ENCODE measurements around the gene ABI3. TPM values are rescaled to one million over a fixed set of nuclear protein-coding genes. Genes with fewer than 3 reads are reported as not detected.
A peak's percentile ranks its signal among the peaks of the same experiment; 100 is the strongest.

ABI3 gene
- total and polyA plus RNA-seq, 12 donors = 2.4 to 39.9 (median 15.1) TPM

GRCh38 chr17:49223517-49224197, 13.2 kb downstream of the ABI3 start:
- H3K27ac ChIP-seq = no peak overlapping the region
- intact Hi-C loops (cut with DNase I) = loop anchor here in 1 of 2 donors (5.0 kb wide), 1 partner anchor 41 kb away; no protein-coding TSS in a partner anchor
- DNase-seq = peak in 6 of 7 donors; percentile 46 to 77 (median 60)
- WGBS, 4 donors = 5 to 9% (median 7%) methylated on average over 13 to 31 of the region's 31 CpGs
- no peaks in the 10 kb centered on the region for H3K36me3 ChIP-seq (replicated peaks in 1 of 2)
- TF ChIP-seq POLR2A (IDR thresholded peaks at IDR 0.05) (no peak), CTCF (IDR thresholded peaks at IDR 0.05) (peak; percentile 60 to 76 (median 74))
- H3K9me3 ChIP-seq (replicated peaks in 1 of 3) = no peaks in the 10 kb centered on the region
- H3K27me3 ChIP-seq = peaks cover 26% of the 10 kb centered on the region
- no peak overlapping the region for H3K4me3 ChIP-seq
- H3K4me1 ChIP-seq (replicated peaks in 1 of 2) = peaks cover 0 to 13% of the 10 kb centered on the region in 2 donors

- H3K27me3 ChIP-seq = peaks cover 26% of the 10 kb centered on the region
- TF ChIP-seq CTCF (IDR thresholded peaks at IDR 0.05) (no peak), POLR2A (IDR thresholded peaks at IDR 0.05) (no peak)
Measured at GRCh38 chr17:49224198-49224996, 13.9 kb downstream of the ABI3 start.

GRCh38 chr17:49224997-49225337, 14.5 kb downstream of the ABI3 start:
- H3K4me1 ChIP-seq (replicated peaks in 1 of 2) = peaks cover 4 to 14% of the 10 kb centered on the region in 2 donors
- peaks cover 21% of the 10 kb centered on the region for H3K27me3 ChIP-seq
- no peak overlapping the region for H3K4me3 ChIP-seq

More at GRCh38 chr17:49224198-49224996, 13.9 kb downstream of the ABI3 start:
- intact Hi-C loops (cut with DNase I) = loop anchor here in 1 of 2 donors (5.0 kb wide), 1 partner anchor 42 kb away; no protein-coding TSS in a partner anchor
- no peaks in the 10 kb centered on the region for H3K36me3 ChIP-seq (replicated peaks in 1 of 2)
- peaks cover 0 to 13% of the 10 kb centered on the region in 2 donors for H3K4me1 ChIP-seq (replicated peaks in 1 of 2)
- H3K4me3 ChIP-seq = no peak overlapping the region
- H3K27ac ChIP-seq = no peak overlapping the region
- DNase-seq = no peak
- H3K9me3 ChIP-seq (replicated peaks in 1 of 3) = no peaks in the 10 kb centered on the region
- WGBS, 4 donors = 1 to 10% (median 2%) methylated on average over 38 to 95 of the region's 95 CpGs

More at GRCh38 chr17:49224997-49225337, 14.5 kb downstream of the ABI3 start:
- no peak overlapping the region for H3K27ac ChIP-seq
- H3K9me3 ChIP-seq (replicated peaks in 1 of 3) = no peaks in the 10 kb centered on the region
- DNase-seq = no peak
- no peak for TF ChIP-seq CTCF (IDR thresholded peaks at IDR 0.05)
- no peak for TF ChIP-seq POLR2A (IDR thresholded peaks at IDR 0.05)
- 18 to 65% (median 32%) methylated on average over 2 to 11 of the region's 11 CpGs for WGBS, 4 donors
- H3K36me3 ChIP-seq (replicated peaks in 1 of 2) = no peaks in the 10 kb centered on the region
- intact Hi-C loops (cut with DNase I) = loop anchor here (5.0 kb wide), 2 partner anchors 43 to 67 kb away; no protein-coding TSS in a partner anchor

All from adrenal gland (tissue), 12 donors.